ENCODE measurements around the gene BHMT2. TPM values are rescaled to one million over a fixed set of nuclear protein-coding genes. Genes with fewer than 3 reads are reported as not detected.
A peak's percentile ranks its signal among the peaks of the same experiment; 100 is the strongest.

BHMT2 gene
- under 1 TPM; 0.40 to 0.90 TPM for total RNA-seq

GRCh38 chr5:79069488-79070349 lies at the start of gene BHMT2, which contains the start of gene DMGDH:
Gene BHMT2, plus strand, starts transcription at chr5:79069767. Its CDS starts 16 bp downstream, at chr5:79069783.
Gene DMGDH, minus strand, starts transcription at chr5:79069674. Its CDS starts 54 bp downstream, at chr5:79069620.
- H3K27me3 ChIP-seq = no peaks in the 10 kb centered on the region
- H3K36me3 ChIP-seq = no peaks in the 10 kb centered on the region
- intact Hi-C loops (cut with DNase I) = no loop called here
- no peaks in the 10 kb centered on the region for H3K4me1 ChIP-seq
- no peak within 1 kb of the TSS for H3K9ac ChIP-seq (ENCODE audit: low read depth in 2 of 2, low read length in 2 of 2)
- peak within 1 kb of the TSS; percentile 28 for H3K4me3 ChIP-seq
- H3K27ac ChIP-seq = no peak within 1 kb of the TSS
- no peaks in the 10 kb centered on the region for H3K9me3 ChIP-seq
- no peak for DNase-seq
- no peak for TF ChIP-seq CTCF (IDR thresholded peaks at IDR 0.05)

- TF ChIP-seq CTCF (IDR thresholded peaks at IDR 0.05) = peak; percentile 59
- no peak overlapping the region for H3K9ac ChIP-seq (ENCODE audit: low read depth in 2 of 2, low read length in 2 of 2)
- no peaks in the 10 kb centered on the region for H3K36me3 ChIP-seq
- H3K4me3 ChIP-seq = no peak overlapping the region
- H3K27me3 ChIP-seq = no peaks in the 10 kb centered on the region
- no peaks in the 10 kb centered on the region for H3K4me1 ChIP-seq
- intact Hi-C loops (cut with DNase I) = loop anchor here (5.0 kb wide), 1 partner anchor 441 kb away; no protein-coding TSS in a partner anchor
- H3K27ac ChIP-seq = no peak overlapping the region
- DNase-seq = peak; percentile 60
- H3K9me3 ChIP-seq = no peaks in the 10 kb centered on the region
These were observed 48.6 kb upstream of the BHMT2 start for GRCh38 chr5:79020861-79021561.

- Histone ChIP-seq H3K4me3 (no peak overlapping the region), H3K9me3 (no peaks in the 10 kb centered on the region), H3K4me1 (no peaks in the 10 kb centered on the region), H3K27ac (no peak overlapping the region), H3K27me3 (no peaks in the 10 kb centered on the region), H3K9ac (ENCODE audit: low read depth in 2 of 2, low read length in 2 of 2) (no peak overlapping the region), H3K36me3 (no peaks in the 10 kb centered on the region)
- intact Hi-C loops (cut with DNase I) = loop anchor here (5.0 kb wide), 1 partner anchor 441 kb away; no protein-coding TSS in a partner anchor
- no peak for TF ChIP-seq CTCF (IDR thresholded peaks at IDR 0.05)
- no peak for DNase-seq
These were observed 47.8 kb upstream of the BHMT2 start for GRCh38 chr5:79021753-79022152.

DNA sequence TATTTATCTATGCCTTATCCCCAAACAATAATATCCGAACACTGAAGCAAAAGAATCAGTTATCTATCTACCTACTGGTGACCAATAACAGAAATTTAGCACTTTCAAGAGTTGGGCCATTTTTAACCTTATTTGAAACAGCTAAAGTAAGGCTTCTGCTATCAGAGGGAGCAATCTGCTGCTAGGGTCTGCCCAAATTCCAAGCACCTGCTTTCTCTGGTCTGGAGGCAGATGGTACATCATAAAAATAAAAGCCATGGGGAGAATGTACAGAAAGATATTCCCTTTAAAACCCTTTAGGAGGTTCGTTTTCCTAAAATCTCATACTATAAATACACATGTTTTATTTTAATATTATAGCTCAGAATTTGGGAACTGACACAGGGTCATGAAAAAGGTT lies 46.8 kb upstream of the BHMT2 start:
- Histone ChIP-seq H3K36me3 (no peaks in the 10 kb centered on the region), H3K27ac (no peak overlapping the region), H3K4me3 (no peak overlapping the region), H3K9ac (ENCODE audit: low read depth in 2 of 2, low read length in 2 of 2) (no peak overlapping the region), H3K4me1 (no peaks in the 10 kb centered on the region), H3K27me3 (no peaks in the 10 kb centered on the region), H3K9me3 (no peaks in the 10 kb centered on the region)
- intact Hi-C loops (cut with DNase I) = loop anchor here (5.0 kb wide), 1 partner anchor 440 kb away; no protein-coding TSS in a partner anchor
- TF ChIP-seq CTCF (IDR thresholded peaks at IDR 0.05) = no peak
- DNase-seq = no peak

GRCh38 chr5:79023348-79023747 lies 46.2 kb upstream of the BHMT2 start:
- H3K4me3 ChIP-seq = no peak overlapping the region
- H3K36me3 ChIP-seq = no peaks in the 10 kb centered on the region
- H3K9ac ChIP-seq (ENCODE audit: low read depth in 2 of 2, low read length in 2 of 2) = no peak overlapping the region
- no peaks in the 10 kb centered on the region for H3K4me1 ChIP-seq
- H3K27me3 ChIP-seq = no peaks in the 10 kb centered on the region
- H3K9me3 ChIP-seq = no peaks in the 10 kb centered on the region
- intact Hi-C loops (cut with DNase I) = loop anchor here (5.0 kb wide), 1 partner anchor 439 kb away; no protein-coding TSS in a partner anchor
- no peak for TF ChIP-seq CTCF (IDR thresholded peaks at IDR 0.05)
- H3K27ac ChIP-seq = no peak overlapping the region
- no peak for DNase-seq
